Calu3 (cell line): ENCODE measurements around the gene STAG1. TPM values are rescaled to one million over a fixed set of nuclear protein-coding genes. Genes with fewer than 3 reads are reported as not detected.
"Not testable (repeated sequence)": the region's sequence is repeated elsewhere in the genome, so short reads cannot be mapped to it uniquely, and the experiment has no call there.

Experiments used
- BruUV-seq: library from RNA; stranded (reverse); fragments of 400-500 nt; replicated peaks from 2 replicates; lab custom pipeline; 2021; lab: Mats Ljungman, UMichigan
- CTCF ChIA-PET: fragments of 300-600 bp; sonication (Branson Sonifier 250); formaldehyde crosslinking; loops from one replicate; lab custom pipeline; 2022; ENCODE audit warnings: antibody characterized with exemption; lab: Charles Lee
- DNase-seq: peaks from one replicate; pipeline ENCODE4 v3.0.0; 2022
- H3K27ac Mint-ChIP-seq: one replicate; pipeline ENCODE4 v1.8.0; 2022; ENCODE audit warnings: mixed read lengths; ENCODE audit not compliant: unreplicated experiment
- H3K27me3 Mint-ChIP-seq: one replicate; pipeline ENCODE4 v1.8.0; 2022; ENCODE audit warnings: mixed read lengths; ENCODE audit not compliant: unreplicated experiment
- H3K36me3 Mint-ChIP-seq: one replicate; pipeline ENCODE4 v1.8.0; 2022; ENCODE audit warnings: mild to moderate bottlenecking, moderate library complexity, mixed read lengths; ENCODE audit not compliant: insufficient read depth, unreplicated experiment
- H3K4me1 Mint-ChIP-seq: one replicate; pipeline ENCODE4 v1.8.0; 2022; ENCODE audit warnings: mild to moderate bottlenecking, low read depth, mixed read lengths; ENCODE audit not compliant: unreplicated experiment
- H3K4me3 Mint-ChIP-seq: one replicate; pipeline ENCODE4 v1.8.0; 2022; ENCODE audit warnings: mild to moderate bottlenecking, low read depth, moderate library complexity, mixed read lengths; ENCODE audit not compliant: unreplicated experiment
- H3K9me3 Mint-ChIP-seq: one replicate; pipeline ENCODE4 v1.8.0; 2022; ENCODE audit warnings: low read depth, mixed read lengths; ENCODE audit not compliant: unreplicated experiment
- intact Hi-C: fragments of 100-400 bp; cut with micrococcal nuclease; formaldehyde crosslinking; loops from one replicate; pipeline ENCODE4 v1.10.0; 2022; ENCODE audit not compliant: unreplicated experiment
- total RNA-seq: library from RNA; stranded (reverse); gene quantifications from 2 replicates; pipeline ENCODE4 v1.2.3, GENCODE V29; 2022
- TF ChIP-seq, protein P1 (sequence below): fragments of 200-600 bp; IDR thresholded peaks from one replicate; pipeline ENCODE4 v1.8.0; 2022; ENCODE audit warnings: antibody characterized with exemption; ENCODE audit not compliant: unreplicated experiment

STAG1 gene
- total RNA-seq, 1 experiment from 2014 or later, result 39.3 TPM

DNA sequence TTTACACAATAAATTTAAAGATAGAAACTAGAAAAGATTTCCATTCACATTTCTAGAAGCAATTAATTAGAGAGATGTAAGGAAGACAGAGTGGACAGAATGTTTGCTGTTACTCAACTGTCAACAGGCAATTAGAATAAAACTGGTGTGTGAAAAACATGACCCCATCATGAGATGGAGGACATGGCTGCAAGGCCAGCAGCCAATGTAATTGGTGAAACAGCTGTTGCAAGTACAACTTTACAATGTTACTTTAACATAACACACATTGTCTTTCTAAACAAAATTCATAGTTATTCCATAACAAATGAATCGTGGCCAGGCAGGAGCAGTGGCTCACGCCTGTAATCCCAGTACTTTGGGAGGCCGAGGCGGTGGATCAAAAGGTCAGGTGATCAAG is 28.6 kb upstream of the STAG1 start:
- H3K27me3 Mint-ChIP-seq, result no peaks in the 10 kb centered on the region
- peaks cover 9% of the 10 kb centered on the region for H3K4me1 Mint-ChIP-seq
- no peak overlapping the region for H3K4me3 Mint-ChIP-seq
- no peak overlapping the region for H3K27ac Mint-ChIP-seq
- H3K9me3 Mint-ChIP-seq, result no peaks in the 10 kb centered on the region
- intact Hi-C loops, result no loop called here
- no peak for DNase-seq
- no peaks in the 10 kb centered on the region for H3K36me3 Mint-ChIP-seq
- TF ChIP-seq, protein P1, sequence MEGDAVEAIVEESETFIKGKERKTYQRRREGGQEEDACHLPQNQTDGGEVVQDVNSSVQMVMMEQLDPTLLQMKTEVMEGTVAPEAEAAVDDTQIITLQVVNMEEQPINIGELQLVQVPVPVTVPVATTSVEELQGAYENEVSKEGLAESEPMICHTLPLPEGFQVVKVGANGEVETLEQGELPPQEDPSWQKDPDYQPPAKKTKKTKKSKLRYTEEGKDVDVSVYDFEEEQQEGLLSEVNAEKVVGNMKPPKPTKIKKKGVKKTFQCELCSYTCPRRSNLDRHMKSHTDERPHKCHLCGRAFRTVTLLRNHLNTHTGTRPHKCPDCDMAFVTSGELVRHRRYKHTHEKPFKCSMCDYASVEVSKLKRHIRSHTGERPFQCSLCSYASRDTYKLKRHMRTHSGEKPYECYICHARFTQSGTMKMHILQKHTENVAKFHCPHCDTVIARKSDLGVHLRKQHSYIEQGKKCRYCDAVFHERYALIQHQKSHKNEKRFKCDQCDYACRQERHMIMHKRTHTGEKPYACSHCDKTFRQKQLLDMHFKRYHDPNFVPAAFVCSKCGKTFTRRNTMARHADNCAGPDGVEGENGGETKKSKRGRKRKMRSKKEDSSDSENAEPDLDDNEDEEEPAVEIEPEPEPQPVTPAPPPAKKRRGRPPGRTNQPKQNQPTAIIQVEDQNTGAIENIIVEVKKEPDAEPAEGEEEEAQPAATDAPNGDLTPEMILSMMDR, result no peak
- BruUV-seq, result no TSS peak
- CTCF ChIA-PET, result interaction anchor here (0.6 kb wide), 1 partner anchor 446 kb away, joined by 3 read pairs; no protein-coding TSS in a partner anchor

DNA sequence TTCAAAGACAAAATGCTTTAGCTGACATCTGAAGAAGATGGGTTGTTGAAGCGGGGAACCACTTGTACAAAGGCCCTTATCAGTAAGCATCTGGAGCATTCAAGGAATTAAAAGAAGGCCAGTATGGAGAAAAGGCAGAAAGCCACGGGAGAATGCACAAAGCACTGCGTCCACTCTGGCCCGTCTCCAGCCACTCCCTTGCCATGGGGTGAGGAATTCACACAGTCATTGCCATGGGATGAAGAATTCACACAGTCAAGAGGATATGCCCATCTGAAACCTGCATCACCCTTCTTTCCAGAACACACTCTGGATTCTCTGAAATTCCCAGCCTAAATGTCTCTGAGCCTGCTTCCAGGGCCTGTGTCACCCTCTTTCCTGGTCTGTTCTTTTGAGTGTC is 26.7 kb upstream of the STAG1 start:
- Mint-ChIP-seq H3K4me1 (peaks cover 9% of the 10 kb centered on the region), H3K27ac (no peak overlapping the region), H3K4me3 (no peak overlapping the region), H3K36me3 (no peaks in the 10 kb centered on the region), H3K27me3 (no peaks in the 10 kb centered on the region), H3K9me3 (no peaks in the 10 kb centered on the region)
- CTCF ChIA-PET, result no interaction called here
- DNase-seq, result no peak
- TF ChIP-seq, protein P1, result no peak
- no TSS peak for BruUV-seq
- intact Hi-C loops, result no loop called here

DNA sequence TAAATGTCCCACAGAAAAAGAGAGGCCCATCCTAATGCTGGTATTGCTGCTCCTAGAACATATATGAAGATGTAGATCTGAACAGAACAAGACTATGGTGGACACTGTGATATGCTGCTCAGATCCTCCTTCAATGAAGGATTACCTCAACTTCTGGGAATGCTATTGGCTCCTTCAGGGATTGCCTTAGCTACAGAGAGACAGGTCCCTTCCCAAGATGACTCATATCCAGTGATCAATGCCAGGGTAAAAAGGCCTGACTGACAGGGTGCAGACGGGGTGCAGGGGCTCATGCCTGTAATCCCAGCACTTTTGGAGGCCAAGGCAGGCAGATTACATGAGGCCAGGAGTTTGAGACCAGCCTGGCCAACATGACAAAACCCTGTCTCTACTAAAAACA is 20.5 kb upstream of the STAG1 start:
- CTCF ChIA-PET, result interaction anchor here (0.7 to 1.4 kb wide), 2 partner anchors 20 to 48 kb away, joined by 3 to 5 read pairs; partner anchors contain the start of gene STAG1
- H3K27me3 Mint-ChIP-seq, result no peaks in the 10 kb centered on the region
- peaks cover 14% of the 10 kb centered on the region for H3K4me1 Mint-ChIP-seq
- no peak overlapping the region for H3K27ac Mint-ChIP-seq
- no peak overlapping the region for H3K4me3 Mint-ChIP-seq
- TF ChIP-seq, protein P1, result no peak
- BruUV-seq, result no TSS peak
- H3K36me3 Mint-ChIP-seq, result no peaks in the 10 kb centered on the region
- DNase-seq, result peak; percentile 33
- no peaks in the 10 kb centered on the region for H3K9me3 Mint-ChIP-seq
- intact Hi-C loops, result no loop called here

DNA sequence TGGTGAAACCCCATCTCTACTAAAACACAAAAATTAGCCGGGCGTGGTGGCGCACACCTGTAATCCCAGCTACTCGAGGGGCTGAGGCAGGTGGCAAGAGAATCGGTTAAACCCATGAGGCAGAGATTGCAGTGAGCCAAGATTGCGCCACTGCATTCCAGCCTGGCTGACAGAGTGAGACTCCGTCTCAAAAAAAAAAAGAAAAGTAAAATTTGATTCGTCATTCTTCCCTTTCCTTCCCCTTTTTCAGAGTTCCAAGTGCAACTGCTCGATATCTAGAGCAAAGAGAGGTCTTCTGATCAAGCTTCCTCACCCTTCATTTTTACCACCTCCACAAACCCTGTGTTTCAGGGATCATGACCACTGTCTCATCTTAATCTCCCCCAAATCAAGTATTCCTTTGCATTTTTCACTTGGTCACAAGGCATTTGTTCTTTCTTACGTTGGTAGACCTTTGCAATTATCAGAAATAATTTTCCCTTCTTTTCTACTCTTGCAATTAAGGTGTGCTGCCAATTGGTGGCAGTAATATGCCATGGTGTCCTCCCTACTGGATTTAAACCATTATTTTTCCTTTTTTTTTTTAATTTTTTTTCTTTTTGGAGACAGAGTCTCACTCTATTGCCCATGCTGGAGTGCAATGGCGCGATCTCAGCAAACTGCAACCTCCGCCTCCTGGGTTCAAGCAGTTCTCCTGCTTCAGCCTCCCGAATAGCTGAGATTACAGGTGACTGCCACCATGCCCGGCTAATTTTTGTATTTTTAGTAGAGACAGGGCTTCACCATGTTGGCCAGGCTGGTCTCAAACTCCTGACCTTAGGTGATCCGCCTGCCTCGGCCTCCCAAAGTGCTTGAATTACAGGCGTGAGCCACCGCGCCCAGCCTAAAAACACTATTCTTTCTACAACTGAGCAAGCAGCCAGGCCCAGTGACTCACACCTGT is 6.3 kb upstream of the STAG1 start:
- H3K4me3 Mint-ChIP-seq, H3K9me3 Mint-ChIP-seq, H3K27ac Mint-ChIP-seq, H3K27me3 Mint-ChIP-seq, H3K36me3 Mint-ChIP-seq, BruUV-seq: not testable (repeated sequence)
- CTCF ChIA-PET, result interaction anchor here (0.7 to 1.7 kb wide), 2 partner anchors 256 to 304 kb away, joined by 3 to 8 read pairs; no protein-coding TSS in a partner anchor
- DNase-seq, result peak; percentile 29
- TF ChIP-seq, protein P1, result peak; percentile 62
- intact Hi-C loops, result loop anchor here (1.0 kb wide), 2 partner anchors 104 to 255 kb away; partner anchors contain the start of gene NCK1
- H3K4me1 Mint-ChIP-seq, result peaks cover 21% of the 10 kb centered on the region
